Heart right ventricle (tissue), 16 donors: ENCODE measurements around the gene TAF1B. TPM values are rescaled to one million over a fixed set of nuclear protein-coding genes. Genes with fewer than 3 reads are reported as not detected.
A peak's percentile ranks its signal among the peaks of the same experiment; 100 is the strongest.
"Not testable (repeated sequence)": the region's sequence is repeated elsewhere in the genome, so short reads cannot be mapped to it uniquely, and the experiment has no call there.

Experiments
- ATAC-seq, 8 donors: fragments of 200-7000 bp; cut with Tn5 transposase; one replicate each; pipeline ENCODE4 v1.9.1; 2020; ENCODE audit warnings: mild to moderate bottlenecking in 8 of 8, moderate library complexity in 8 of 8, moderate number of reproducible peaks in 1 of 8
- DNase-seq, 2 donors: peaks; one replicate each; pipeline ENCODE4 v3.0.0-alpha.2; 2020
- H3K27ac ChIP-seq, 10 donors: fragments of 200-600 bp; sonication (generic) in 2 of 10; one replicate each; pipeline versions ENCODE4 v1.5.0 to v1.8.0; 2020 to 2022; ENCODE audit warnings: mild to moderate bottlenecking in 3 of 10
- H3K27me3 ChIP-seq, 7 donors: fragments of 200-600 bp; one replicate each; pipeline ENCODE4 v1.8.0; 2021 to 2022; ENCODE audit warnings: mild to moderate bottlenecking in 2 of 7
- H3K36me3 ChIP-seq, 9 donors: fragments of 200-600 bp; sonication (generic) in 1 of 9; one replicate each; pipeline versions ENCODE4 v1.5.0 to v1.8.0; 2020 to 2022; ENCODE audit warnings: mild to moderate bottlenecking in 2 of 9
- H3K4me1 ChIP-seq, 9 donors: fragments of 200-600 bp; sonication (generic) in 1 of 9; one replicate each; pipeline versions ENCODE4 v1.5.0 to v1.8.0; 2020 to 2022; ENCODE audit warnings: mild to moderate bottlenecking in 4 of 9
- H3K4me3 ChIP-seq, 10 donors: fragments of 200-600 bp; sonication (generic) in 2 of 10; one replicate each; pipeline versions ENCODE4 v1.5.0 to v1.8.0; 2020 to 2022; ENCODE audit warnings: mild to moderate bottlenecking in 7 of 10, moderate library complexity in 2 of 10
- H3K9me3 ChIP-seq, 11 donors: fragments of 200-600 bp in 10 of 11; sonication (generic) in 2 of 11; one replicate each; pipeline versions ENCODE4 v1.5.0 to v1.8.0; 2013 to 2022; ENCODE audit warnings: mild to moderate bottlenecking in 2 of 11, control low read depth in 1 of 11, moderate library complexity in 1 of 11
- WGBS, 2 donors: extraction: QIAGEN DNeasy Blood & Tissue Kit; methylation state at CpG; one replicate each; pipeline ENCODE4 v1.1.7; 2013; ENCODE audit warnings: inconsistent platforms in 1 of 2; 5-methylcytosine and 5-hydroxymethylcytosine counted together
- intact Hi-C, 10 donors: fragments of 100-400 bp; cut with DNase I; formaldehyde crosslinking; loops; one replicate each; pipeline versions ENCODE4 v1.11.1 to v1.14.2; 2022
- polyA plus RNA-seq, 2 donors: library from polyadenylated mRNA; stranded (reverse); fragments of 200-250 nt; gene quantifications; one replicate each; pipeline ENCODE4 v1.2.3, GENCODE V29; 2013
- total RNA-seq, 10 donors: library from RNA; stranded (reverse); fragmentation: NEBNext Ultra II Directional in 3 of 10; extraction: Animal tissue kit (Norgen Biotek cat#: 25700) in 3 of 10; gene quantifications; one replicate each; pipeline versions ENCODE4 v1.2.1 to v1.2.4, GENCODE V29; 2021 to 2023
- TF ChIP-seq, protein P1 (sequence below), 9 donors: fragments of 200-600 bp; sonication (generic) in 2 of 9; IDR thresholded peaks; one replicate each; pipeline versions ENCODE4 v1.5.0 to v1.8.0; 2021 to 2022; ENCODE audit warnings: antibody characterized with exemption in 9 of 9, mild to moderate bottlenecking in 5 of 9, moderate library complexity in 1 of 9
- donor health status: Arrhythmogenic right ventricular cardiomyopathy.
- donor health status: ischemic (EF 13 %, LVEDD 7.1; RV severe dilation, severe dysfunction).
- donor health status: healthy with polysubstance abuse.
- donor health status: DM: no; HTN: yes; CAD: no.
- donor health status: DM: no; HTN: no; CAD: no.
- donor health status: ischemic (EF 25% LVEDD 6.9; RV normal size, moderate dysfunction).
- donor health status: ischemic (EF 25% LVEDD 5.7; RV mildly dilated, moderate dysfunction).
- donor health status: healthy.
- donor health status: DM: yes; HTN: yes; CAD: no.
- donor health status: Ischemic cardiomyopathy.
- donor health status: ischemic (EF 35%, LVEDD 5.7; RV mildly dilated, moderate dysfunction).
- donor health status: nonischemic (EF 11% LVEDD 7.7; RV severe dilation, severe dysfunction).
- donor health status: DM: yes; HTN: yes; CAD: no.
- donor health status: PGD.
- donor health status: ischemic (EF 29% LVEDD 5.4; RV normal size, mild dysfunction).
- donor health status: nonischemic (EF 23%, LVEDD 6.1; RV moderate dilation, normal function).

Gene TAF1B
- total and polyA plus RNA-seq, 12 donors: 1.8 to 7.9 (median 4.5) TPM

DNA sequence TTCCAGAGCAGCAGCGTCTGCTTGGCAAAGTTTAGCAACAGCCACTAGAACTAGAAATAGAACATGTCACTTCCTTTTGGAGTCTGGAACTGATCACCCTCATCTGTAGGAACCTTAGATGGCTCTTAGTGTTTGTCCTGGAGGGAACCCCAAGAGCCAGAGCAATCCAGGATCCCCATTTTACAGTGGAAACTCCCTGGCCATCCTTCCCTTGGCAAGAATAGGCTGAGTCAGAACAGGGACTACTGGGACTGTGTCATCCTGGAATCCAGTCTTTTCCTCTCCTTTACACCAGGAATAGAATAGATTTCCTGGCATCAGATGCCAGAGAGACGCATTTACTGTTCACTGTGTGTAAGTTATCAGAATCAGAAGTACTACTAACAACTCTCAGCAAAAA is 75.0 kb downstream of the TAF1B start:
- no peaks in the 10 kb centered on the region for H3K9me3 ChIP-seq
- ATAC-seq (peak in 6 of 8 donors; percentile 33 to 97 (median 62)), DNase-seq (no peak)
- H3K4me3 ChIP-seq: no peak overlapping the region
- peak overlapping the region in 7 of 10 donors; percentile 14 to 78 (median 36) for H3K27ac ChIP-seq
- 9 to 16% methylated on average over 2 of the region's 2 CpGs for WGBS, 2 donors
- H3K27me3 ChIP-seq: no peaks in the 10 kb centered on the region
- H3K36me3 ChIP-seq: peaks cover 0 to 74% (median 11%) of the 10 kb centered on the region in 9 donors
- TF ChIP-seq, protein P1, sequence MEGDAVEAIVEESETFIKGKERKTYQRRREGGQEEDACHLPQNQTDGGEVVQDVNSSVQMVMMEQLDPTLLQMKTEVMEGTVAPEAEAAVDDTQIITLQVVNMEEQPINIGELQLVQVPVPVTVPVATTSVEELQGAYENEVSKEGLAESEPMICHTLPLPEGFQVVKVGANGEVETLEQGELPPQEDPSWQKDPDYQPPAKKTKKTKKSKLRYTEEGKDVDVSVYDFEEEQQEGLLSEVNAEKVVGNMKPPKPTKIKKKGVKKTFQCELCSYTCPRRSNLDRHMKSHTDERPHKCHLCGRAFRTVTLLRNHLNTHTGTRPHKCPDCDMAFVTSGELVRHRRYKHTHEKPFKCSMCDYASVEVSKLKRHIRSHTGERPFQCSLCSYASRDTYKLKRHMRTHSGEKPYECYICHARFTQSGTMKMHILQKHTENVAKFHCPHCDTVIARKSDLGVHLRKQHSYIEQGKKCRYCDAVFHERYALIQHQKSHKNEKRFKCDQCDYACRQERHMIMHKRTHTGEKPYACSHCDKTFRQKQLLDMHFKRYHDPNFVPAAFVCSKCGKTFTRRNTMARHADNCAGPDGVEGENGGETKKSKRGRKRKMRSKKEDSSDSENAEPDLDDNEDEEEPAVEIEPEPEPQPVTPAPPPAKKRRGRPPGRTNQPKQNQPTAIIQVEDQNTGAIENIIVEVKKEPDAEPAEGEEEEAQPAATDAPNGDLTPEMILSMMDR (IDR thresholded peaks at IDR 0.05): no peak
- peaks cover 0 to 10% (median 5%) of the 10 kb centered on the region in 9 donors for H3K4me1 ChIP-seq
- intact Hi-C loops: no loop called here

DNA sequence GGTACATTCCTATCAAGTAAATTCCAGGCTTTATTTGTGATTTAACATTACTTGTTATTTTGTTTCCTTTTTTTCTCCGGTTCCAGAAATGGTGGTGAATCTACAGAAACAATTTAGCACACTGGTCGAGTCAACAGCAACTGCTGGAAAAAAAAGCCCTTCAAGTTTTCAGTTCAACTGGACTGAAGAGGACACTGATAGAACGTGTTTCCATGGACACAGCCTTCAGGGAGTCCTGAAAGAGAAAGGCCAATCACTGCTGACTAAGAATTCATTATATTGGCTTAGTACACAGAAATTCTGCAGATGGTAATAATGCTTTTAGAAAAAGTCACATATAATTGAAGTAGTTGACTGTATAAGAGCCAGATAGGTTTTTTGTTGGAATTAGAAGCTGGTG is 76.2 kb downstream of the TAF1B start:
- Histone ChIP-seq H3K27ac (no peak overlapping the region), H3K4me3 (no peak overlapping the region), H3K9me3 (no peaks in the 10 kb centered on the region), H3K36me3 (peaks cover 0 to 74% (median 5%) of the 10 kb centered on the region in 9 donors), H3K27me3 (no peaks in the 10 kb centered on the region), H3K4me1 (peaks cover 0 to 10% (median 5%) of the 10 kb centered on the region in 9 donors)
- intact Hi-C loops: no loop called here
- TF ChIP-seq, protein P1 (IDR thresholded peaks at IDR 0.05): no peak
- 86 to 91% methylated on average over 3 of the region's 3 CpGs for WGBS, 2 donors
- ATAC-seq: no peak
- DNase-seq: no peak

DNA sequence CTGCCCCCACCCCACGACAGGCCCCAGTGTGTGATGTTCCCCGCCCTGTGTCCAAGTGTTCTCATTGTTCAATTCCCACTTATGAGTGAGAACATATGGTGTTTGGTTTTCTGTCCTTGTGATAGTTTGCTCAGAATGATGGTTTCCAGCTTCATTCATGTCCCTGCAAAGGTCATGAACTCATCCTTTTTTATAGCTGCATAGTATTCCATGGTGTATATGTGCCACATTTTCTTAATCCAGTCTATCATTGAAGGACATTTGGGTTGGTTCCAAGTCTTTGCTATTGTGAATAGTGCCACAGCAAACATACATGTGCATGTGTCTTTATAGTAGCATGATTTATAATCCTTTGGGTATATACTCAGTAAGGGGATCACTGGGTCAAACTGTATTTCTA is 83.7 kb downstream of the TAF1B start:
- H3K4me1 ChIP-seq, intact Hi-C loops, H3K4me3 ChIP-seq, DNase-seq, ATAC-seq, H3K9me3 ChIP-seq, H3K27ac ChIP-seq, H3K27me3 ChIP-seq: not testable (repeated sequence)
- WGBS, 2 donors: 75 to 95% methylated on average over 2 of the region's 2 CpGs
- H3K36me3 ChIP-seq: peaks cover 0 to 53% (median 0%) of the 10 kb centered on the region in 9 donors

DNA sequence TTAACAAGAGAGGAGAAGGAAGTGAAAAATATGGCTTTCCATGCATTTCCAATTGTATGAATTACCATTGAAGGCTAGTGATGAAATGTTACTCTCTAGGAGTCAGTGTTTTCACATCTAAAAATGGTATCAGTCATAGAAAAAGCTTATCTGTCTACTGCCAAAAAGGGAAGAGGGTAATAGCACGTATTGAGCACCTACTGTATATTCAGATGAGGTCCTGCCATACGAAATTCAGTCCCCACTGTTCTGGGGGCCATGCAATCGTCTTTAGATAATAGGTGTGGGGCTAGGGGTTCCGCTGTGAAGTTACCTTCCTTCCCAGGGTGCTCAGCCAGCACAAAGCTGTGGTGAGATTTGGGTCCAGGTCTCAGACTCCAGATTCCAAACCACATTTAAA is 94.0 kb downstream of the TAF1B start:
- H3K4me3 ChIP-seq: no peak overlapping the region
- DNase-seq (no peak), ATAC-seq (no peak)
- no peak overlapping the region for H3K27ac ChIP-seq
- TF ChIP-seq, protein P1 (IDR thresholded peaks at IDR 0.05): no peak
- intact Hi-C loops: no loop called here
- no peaks in the 10 kb centered on the region for H3K4me1 ChIP-seq
- H3K36me3 ChIP-seq: peaks cover 0 to 32% (median 6%) of the 10 kb centered on the region in 9 donors
- no peaks in the 10 kb centered on the region for H3K9me3 ChIP-seq
- no peaks in the 10 kb centered on the region for H3K27me3 ChIP-seq
- 89 to 92% methylated on average over 4 of the region's 4 CpGs for WGBS, 2 donors

DNA sequence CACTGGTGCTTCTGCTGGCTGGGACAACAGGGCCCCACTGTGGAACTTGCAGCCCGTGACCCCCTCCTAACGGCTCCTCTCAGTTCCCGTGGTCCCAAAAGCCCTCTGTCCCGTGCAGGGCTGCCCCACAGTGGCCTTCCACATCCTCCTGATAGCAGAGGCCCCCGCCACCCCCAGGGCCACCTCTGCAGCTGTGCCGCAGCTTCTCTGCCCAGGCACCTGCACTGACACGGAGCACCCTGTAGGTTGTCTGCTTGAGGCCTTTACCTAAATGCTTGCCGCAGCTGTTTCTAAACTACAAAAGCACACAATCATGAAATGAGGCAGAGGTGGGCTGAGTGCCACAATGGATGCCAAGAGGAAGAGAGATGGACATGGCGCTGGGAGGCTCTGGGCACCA is 94.7 kb downstream of the TAF1B start:
- no peak for ATAC-seq
- Histone ChIP-seq H3K27me3 (no peaks in the 10 kb centered on the region), H3K27ac (no peak overlapping the region), H3K9me3 (no peaks in the 10 kb centered on the region), H3K36me3 (peaks cover 0 to 25% (median 6%) of the 10 kb centered on the region in 9 donors), H3K4me3 (no peak overlapping the region), H3K4me1 (no peaks in the 10 kb centered on the region)
- TF ChIP-seq, protein P1 (IDR thresholded peaks at IDR 0.05): no peak
- no peak for DNase-seq
- 79 to 80% methylated on average over 9 of the region's 9 CpGs for WGBS, 2 donors
- intact Hi-C loops: no loop called here
